ENCODE data around the gene HNRNPF.
"Not testable (repeated sequence)": the region's sequence is repeated elsewhere in the genome, so short reads cannot be mapped to it uniquely, and the experiment has no call there.

The HNRNPF gene
- total RNA-seq: 96.9 to 268 (median 211) reads per million in 18 experiments

- peak; percentile 97 to 98 for DNase-seq
Observed at GRCh38 chr10:43408710-43409384, at the start of gene HNRNPF. Gene HNRNPF (minus strand): TSS chr10:43409186. CDS start chr10:43387884, 21,302 bp downstream.

DNA sequence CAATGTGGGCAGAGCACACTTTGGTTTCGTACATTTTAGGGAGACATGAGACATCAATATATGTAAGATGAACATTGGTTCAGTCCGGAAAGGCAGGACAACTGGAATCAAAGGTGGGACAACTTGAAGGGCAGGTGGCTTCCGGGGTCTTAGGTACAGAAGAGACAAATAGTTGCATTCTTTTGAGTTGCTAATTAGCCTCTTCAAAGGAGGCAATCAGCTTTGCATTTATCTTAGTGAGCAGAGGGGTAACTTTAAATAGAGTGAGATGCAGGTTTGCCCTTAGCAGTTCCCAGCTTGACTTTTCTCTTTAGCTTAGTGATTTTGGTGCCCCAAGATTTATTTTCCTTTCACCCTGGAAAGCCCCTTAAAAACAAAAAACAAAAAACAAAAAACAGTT is 49.2 kb upstream of the HNRNPF start:
- DNase-seq: no peak

- not testable (repeated sequence) for DNase-seq
Observed at GRCh38 chr10:43456561-43456960, 47.6 kb upstream of the HNRNPF start.

GRCh38 chr10:43454025-43454424 is 45.0 kb upstream of the HNRNPF start:
- not testable (repeated sequence) for DNase-seq

GRCh38 chr10:43453266-43453831 is 44.4 kb upstream of the HNRNPF start:
- no peak for DNase-seq

DNA sequence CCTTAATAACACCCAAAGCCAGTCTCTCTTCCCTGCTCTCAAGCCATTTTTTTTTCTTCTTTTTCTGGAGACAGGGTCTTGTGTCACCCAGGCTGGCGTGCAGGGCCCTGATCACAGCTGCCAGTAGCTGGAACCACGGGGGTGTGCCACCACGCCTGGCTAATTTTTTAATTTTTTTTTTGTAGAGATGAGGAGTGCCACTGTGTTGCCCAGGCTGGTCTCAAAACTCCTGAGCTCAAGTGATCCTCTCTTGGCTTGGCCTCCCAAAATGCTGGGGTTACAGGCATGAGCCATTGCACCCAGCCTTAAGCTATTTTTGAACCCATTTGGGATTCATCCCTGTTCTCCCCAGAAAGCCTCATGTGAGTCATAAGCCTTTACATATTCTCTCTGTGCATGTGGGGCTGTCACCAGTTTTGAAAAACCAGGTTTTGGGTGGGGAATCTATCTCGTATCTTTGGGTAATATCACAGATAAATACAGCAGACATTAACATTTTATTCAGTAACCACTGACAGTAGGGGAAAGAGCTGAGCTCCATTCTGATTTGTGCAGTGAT is 43.4 kb upstream of the HNRNPF start:
- DNase-seq: no peak

DNA sequence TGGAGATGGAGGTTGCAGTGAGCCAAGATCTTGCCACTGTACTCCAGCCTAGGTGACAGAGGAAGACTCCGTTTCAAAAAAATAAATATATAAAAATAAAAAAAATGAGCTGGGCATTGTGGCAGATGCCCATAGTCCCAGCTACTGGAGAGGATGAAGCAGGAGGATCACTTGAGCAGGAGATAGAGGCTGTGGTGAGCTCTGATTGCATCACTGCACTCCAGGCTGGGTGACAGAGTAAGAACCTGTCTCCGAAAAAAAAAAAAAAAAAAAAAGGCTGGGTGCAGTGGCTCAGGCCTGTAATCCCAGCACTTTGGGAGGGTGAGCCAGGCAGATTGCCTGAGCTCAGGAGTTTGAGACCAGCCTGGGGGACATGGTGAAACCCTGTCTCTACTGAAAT is 39.8 kb upstream of the HNRNPF start:
- DNase-seq: no peak

GRCh38 chr10:43446219-43447017 is 37.4 kb upstream of the HNRNPF start:
- not testable (repeated sequence) for DNase-seq

DNA sequence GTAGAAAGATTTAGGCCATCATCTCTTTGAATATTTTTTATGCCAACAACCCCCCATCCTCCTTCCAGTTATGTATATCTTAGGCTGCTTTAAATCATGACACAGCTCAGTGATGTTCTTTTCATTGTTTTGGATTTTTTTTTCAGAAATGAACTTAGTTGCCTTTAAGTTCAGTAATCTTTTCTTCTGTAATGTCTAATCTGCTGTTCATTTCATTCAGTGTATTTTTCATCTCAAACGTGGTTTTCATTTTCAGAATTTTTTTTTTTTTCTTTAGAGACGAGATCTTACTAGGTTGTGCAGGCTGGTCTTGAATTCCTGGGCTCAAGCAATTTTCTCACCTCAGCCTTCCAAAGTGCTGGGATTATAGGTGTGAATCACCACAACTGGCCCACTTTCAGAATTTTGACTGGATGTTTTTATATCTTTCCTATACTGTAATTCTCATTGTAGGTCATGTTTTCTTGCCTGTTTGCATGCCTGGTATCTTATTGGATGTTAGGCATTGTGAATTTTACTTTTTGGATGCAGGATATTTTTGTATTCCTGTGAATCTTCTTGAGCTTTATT is 36.0 kb upstream of the HNRNPF start:
- no peak for DNase-seq

DNA sequence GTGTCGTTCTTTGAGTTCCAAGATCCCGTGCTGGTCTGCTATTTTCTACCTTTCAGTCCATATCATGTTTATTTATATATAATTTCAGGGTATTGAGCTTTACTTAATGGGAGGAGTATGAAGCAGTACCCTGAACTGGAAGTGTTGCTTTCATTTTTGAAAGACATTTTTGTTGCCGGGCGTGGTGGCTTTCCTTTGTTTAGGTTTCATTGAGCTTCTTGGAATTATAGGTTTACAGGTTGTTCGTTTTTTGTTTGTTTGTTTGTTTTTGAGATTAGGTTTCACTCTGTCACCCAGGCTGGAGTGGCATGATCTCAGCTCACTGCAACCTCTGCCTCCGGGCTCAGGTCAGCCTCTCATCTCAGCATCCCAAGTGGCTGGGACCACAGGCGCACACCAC is 35.3 kb upstream of the HNRNPF start:
- DNase-seq: no peak

DNA sequence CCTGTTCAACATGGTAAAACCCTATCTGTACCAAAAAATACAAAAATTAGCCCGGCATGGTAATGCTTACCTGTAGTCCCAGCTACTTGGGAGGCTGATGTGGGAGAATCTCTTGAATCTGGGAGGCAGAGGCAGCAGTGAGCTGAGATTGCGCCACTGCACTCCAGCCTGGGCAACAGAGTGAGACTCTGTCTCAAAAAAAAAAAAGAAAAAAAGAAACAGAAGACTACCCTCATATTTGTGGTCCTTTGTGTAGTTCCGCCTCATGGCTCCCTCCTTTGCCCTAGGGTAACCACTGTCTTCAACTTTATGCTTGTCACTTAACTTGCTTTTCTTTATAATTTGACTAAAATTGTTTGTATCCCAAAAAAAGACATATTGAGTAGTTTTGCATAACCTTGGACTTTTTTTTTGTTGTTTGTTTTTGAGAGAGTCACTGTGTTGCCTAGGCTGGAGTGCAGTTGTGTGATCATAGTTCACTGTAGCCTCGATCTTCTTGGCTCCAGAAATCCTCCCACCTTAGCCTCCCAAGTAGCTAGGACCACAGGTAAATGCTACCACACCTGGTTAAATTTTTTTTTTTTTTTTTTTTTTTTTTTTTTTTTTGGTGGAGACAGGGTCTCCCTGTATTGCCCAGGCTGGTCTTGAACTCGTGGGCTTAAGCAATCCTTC is 31.6 kb upstream of the HNRNPF start:
- no peak for DNase-seq

DNA sequence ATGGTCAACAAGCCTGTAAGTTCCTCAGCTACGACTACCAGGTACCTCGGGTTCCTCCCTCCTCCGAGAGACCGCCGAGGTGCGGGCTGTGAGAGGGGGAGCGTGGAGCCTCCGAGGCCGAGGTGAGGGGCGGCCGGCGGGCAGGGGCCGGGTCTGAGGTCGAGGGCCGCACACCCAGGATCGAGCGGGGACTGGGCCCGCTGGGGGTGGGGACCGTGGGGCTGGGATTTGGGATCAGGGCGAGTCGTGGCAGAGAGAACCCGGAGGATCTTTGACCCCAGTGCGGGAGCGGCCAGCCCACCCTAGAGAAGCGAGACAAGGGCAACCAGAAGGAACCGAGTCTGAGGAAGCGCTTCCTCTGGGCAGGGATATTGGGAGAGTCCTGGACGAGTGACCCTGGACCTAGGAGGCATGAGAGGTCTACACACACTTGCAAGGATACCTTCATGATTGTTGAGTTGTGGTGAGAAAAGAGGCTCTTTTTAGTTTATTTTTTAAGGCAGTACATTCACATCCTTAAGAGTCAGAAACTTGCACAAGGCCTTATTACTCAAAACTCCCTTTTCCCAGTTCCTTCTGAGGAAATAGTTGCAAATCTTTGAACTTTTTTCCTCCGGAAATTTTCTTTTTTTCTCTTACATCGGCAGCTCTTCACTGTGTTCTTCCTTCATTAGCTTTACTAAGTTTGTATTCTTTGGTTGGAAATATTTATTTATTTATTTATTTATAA is 28.3 kb upstream of the HNRNPF start:
- DNase-seq: peak; percentile 14 to 34

DNA sequence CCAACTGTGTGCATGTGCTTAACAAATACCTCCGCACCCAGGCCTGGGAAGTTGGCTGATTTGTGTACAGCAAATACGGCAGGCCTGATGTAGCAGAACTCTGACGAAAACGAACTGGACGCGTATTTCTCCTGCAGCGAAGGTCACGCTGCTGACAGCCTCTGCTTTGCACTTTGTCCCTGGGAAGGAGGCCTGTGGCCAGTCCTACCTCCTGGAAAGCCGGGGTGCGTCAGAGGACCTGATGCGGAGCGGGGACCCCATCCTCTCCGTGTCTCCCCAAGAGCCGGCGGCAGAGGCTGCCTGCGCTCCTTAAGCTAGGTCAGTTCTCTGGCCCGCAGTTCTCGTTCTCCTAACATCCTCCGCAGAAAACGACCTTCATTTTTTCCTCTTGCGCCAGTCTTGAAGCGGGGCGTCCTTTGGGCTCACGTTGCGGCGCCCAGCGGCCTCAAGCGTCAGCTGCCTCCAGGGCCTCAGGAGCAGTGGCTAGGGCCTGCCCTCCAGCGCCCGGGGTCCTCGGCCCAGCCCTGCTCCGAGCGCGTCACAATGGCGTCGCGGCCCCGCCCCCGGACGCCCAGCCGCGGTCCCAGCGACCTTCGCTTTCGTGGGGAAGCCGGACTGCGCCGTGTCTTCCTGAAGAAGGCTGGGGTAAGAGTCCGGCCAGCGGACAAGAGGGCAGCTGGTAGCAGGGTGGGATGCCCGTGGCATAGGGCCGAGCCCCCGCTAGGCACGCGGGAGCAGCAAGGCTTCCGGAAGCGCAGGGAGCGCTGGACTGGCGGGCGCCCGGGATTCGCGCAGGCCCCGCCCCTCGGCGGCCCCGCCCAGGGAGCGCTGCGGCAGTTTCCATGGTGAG is 27.5 kb upstream of the HNRNPF start, which contains the start of gene ZNF487:
Gene ZNF487, plus strand, starts transcription at position 821 of the 850 bp plus-strand sequence. CDS start 38,703 bp downstream, outside the sequence.
- DNase-seq: peak; percentile 90 to 92

DNA sequence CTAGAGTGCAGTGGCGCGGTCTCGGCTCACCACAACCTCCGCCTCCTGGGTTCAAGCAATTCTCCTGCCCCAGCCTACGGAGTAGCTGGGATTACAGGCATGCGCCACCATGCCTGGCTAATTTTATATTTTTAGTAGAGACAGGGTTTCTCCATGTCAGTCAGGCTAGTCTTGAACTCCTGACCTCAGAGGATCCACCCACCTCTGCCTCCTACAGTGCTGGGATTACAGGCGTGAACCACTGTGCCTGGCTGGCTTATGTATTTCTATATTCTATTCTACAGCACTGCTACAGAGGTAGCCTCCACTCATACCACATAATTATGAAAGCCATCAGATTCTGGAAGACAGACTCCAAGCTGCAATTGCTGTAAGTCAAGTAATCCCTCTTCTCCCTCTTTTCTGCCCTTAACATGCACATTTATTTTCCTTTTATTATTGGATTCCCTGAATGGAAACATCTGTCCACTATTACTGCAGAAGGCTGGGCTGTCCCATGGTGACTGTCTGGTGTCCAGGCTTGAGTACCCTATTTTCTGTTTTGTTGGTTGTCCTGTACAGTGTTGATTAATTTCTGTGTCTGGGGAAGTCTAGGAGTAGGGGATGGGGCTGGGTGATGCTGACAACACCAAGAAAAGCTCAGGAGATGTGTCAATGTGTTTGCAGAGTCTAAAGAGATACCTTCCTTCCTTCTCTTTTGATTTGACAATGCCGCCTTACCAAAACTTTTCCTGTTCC is 22.1 kb upstream of the HNRNPF start:
- DNase-seq: peak in 1 of 2 donors; percentile 67

DNA sequence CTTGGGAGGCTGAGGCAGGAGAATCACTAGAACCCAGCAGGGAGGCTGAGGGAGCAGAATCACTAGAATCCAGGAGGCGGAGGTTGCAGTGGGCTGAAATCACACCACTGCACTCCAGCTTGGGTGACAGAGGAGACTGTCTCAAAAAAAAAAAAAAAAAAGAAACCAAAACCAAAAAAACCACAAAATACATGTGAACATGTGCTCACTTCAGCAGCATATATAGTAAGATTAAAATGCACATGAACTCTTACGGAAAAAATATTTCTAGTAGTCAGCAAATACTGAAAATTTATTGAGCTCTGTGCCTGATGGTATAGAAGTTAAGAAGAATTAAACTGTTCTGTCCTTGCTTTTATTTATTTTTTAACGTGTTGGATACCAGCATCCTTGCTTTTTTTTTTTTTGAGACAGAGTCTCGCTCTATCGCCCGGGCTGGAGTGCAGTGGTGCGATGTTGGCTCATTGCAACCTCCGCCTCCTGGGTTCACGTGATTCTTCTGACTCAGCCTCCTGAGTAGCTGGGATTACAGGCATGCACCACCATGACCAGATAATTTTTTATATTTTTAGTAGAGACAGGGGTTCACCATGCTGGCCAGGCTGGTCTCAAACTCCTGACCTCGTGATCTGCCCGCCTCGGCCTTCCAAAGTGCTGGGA is 18.3 kb upstream of the HNRNPF start:
- no peak for DNase-seq

DNA sequence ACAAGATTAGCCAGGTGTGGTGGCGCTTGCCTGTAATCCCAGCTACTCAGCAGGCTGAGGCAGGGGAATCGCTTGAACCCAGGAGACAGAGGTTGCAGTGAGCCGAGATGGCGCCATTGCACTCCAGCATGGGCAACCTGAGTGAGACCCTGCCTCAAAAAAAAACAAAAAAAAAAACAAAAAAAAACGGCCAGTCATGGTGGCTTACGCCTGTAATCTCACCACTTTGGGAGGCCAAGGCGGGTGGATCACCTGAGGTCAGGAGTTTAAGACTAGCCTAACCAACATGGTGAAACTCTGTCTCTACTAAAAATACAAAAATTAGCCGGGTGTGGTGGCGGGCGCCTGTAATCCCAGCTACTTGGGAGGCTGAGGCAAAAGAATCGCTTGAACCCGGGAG is 17.5 kb upstream of the HNRNPF start:
- DNase-seq: not testable (repeated sequence)

GRCh38 chr10:43424416-43424815 is 15.4 kb upstream of the HNRNPF start:
- DNase-seq: no peak

GRCh38 chr10:43421944-43422343 is 13.0 kb upstream of the HNRNPF start:
- not testable (repeated sequence) for DNase-seq

- DNase-seq: no peak
Observed at GRCh38 chr10:43421519-43421918, 12.5 kb upstream of the HNRNPF start.

Measured in inflammatory macrophage (primary cell).